Thoracic aorta (tissue), 2 donors: ENCODE measurements around the gene GAS6. TPM values are rescaled to one million over a fixed set of nuclear protein-coding genes. Genes with fewer than 3 reads are reported as not detected.

ENCODE experiments used
- ATAC-seq: fragments of 150-250 bp; one replicate; pipeline ENCODE4 v1.8.0; 2017; ENCODE audit warnings: low read depth; ENCODE audit not compliant: insufficient number of reproducible peaks, low FRiP score
- DNase-seq: peaks from one replicate; pipeline ENCODE4 v3.0.0-alpha.2; 2020; ENCODE audit warnings: low spot score
- H3K27ac ChIP-seq, 2 donors: fragments of 200-600 bp; sonication (generic); 1 replicate in 1 of 2; 2 replicates in 1 of 2; pipeline ENCODE4 v1.5.1; 2016; ENCODE audit warnings: mild to moderate bottlenecking in 2 of 2, moderate library complexity in 2 of 2
- H3K27me3 ChIP-seq: fragments of 200-600 bp; sonication (generic); replicated peaks from 2 replicates; pipeline ENCODE4 v1.6.0; 2016; ENCODE audit warnings: mild to moderate bottlenecking; ENCODE audit not compliant: insufficient read depth
- H3K36me3 ChIP-seq: fragments of 200-600 bp; sonication (generic); one replicate; pipeline ENCODE4 v1.5.1; 2016
- H3K4me1 ChIP-seq, 2 donors: fragments of 200-600 bp; sonication (generic); 1 replicate in 1 of 2; 2 replicates in 1 of 2; pipeline versions ENCODE4 v1.5.1 to v1.6.0; 2016; ENCODE audit warnings: low read depth in 2 of 2, mild to moderate bottlenecking in 1 of 2; ENCODE audit not compliant: control insufficient read depth in 1 of 2
- H3K4me3 ChIP-seq: fragments of 200-600 bp; sonication (generic); 2 replicates; pipeline ENCODE4 v1.5.1; 2016; ENCODE audit warnings: mild to moderate bottlenecking
- H3K9me3 ChIP-seq: fragments of 200-600 bp; sonication (generic); 2 replicates; pipeline ENCODE4 v1.5.1; 2016
- CTCF ChIP-seq: fragments of 200-600 bp; sonication (generic); IDR thresholded peaks from one replicate; pipeline ENCODE4 v1.5.1; 2019; ENCODE audit warnings: antibody characterized with exemption
- total RNA-seq, 2 donors: library from RNA; depleted of rRNA; stranded (reverse); fragments of >200 nt; gene quantifications; one replicate each; pipeline versions ENCODE4 v1.1.0 to v1.2.3, GENCODE V29; 2016

GAS6 gene
- total RNA-seq, 2 donors from 2014 or later: 854 to 1,319 TPM

- no peak for TF ChIP-seq CTCF
- ATAC-seq (no peak), DNase-seq (no peak)
Observed at GRCh38 chr13:113805431-113806103, 58.3 kb downstream of the GAS6 start.

GRCh38 chr13:113804703-113805430 is 59.0 kb downstream of the GAS6 start:
- ATAC-seq (no peak), DNase-seq (no peak)
- TF ChIP-seq CTCF: no peak
- no peak overlapping the region for H3K4me3 ChIP-seq
- no peaks in the 10 kb centered on the region for H3K4me1 ChIP-seq
- H3K27me3 ChIP-seq: no peaks in the 10 kb centered on the region
- peaks cover 4% of the 10 kb centered on the region for H3K9me3 ChIP-seq
- no peak overlapping the region for H3K27ac ChIP-seq
- no peaks in the 10 kb centered on the region for H3K36me3 ChIP-seq

More at GRCh38 chr13:113805431-113806103, 58.3 kb downstream of the GAS6 start:
- H3K4me1 ChIP-seq: no peaks in the 10 kb centered on the region
- H3K27me3 ChIP-seq: no peaks in the 10 kb centered on the region
- no peak overlapping the region for H3K27ac ChIP-seq
- no peaks in the 10 kb centered on the region for H3K36me3 ChIP-seq
- no peak overlapping the region for H3K4me3 ChIP-seq
- H3K9me3 ChIP-seq: peaks cover 4% of the 10 kb centered on the region

GRCh38 chr13:113804017-113804702 is 59.7 kb downstream of the GAS6 start:
- H3K27me3 ChIP-seq: no peaks in the 10 kb centered on the region
- no peak for TF ChIP-seq CTCF
- no peak overlapping the region for H3K27ac ChIP-seq
- DNase-seq: no peak
- no peaks in the 10 kb centered on the region for H3K4me1 ChIP-seq
- peaks cover 4% of the 10 kb centered on the region for H3K9me3 ChIP-seq
- ATAC-seq: no peak
- H3K4me3 ChIP-seq: no peak overlapping the region
- H3K36me3 ChIP-seq: no peaks in the 10 kb centered on the region

- H3K4me3 ChIP-seq: no peak overlapping the region
- TF ChIP-seq CTCF: no peak
- ATAC-seq (no peak), DNase-seq (no peak)
- no peak overlapping the region for H3K27ac ChIP-seq
- H3K27me3 ChIP-seq: no peaks in the 10 kb centered on the region
- peaks cover 2% of the 10 kb centered on the region for H3K9me3 ChIP-seq
- H3K36me3 ChIP-seq: no peaks in the 10 kb centered on the region
- no peaks in the 10 kb centered on the region for H3K4me1 ChIP-seq
Observed at GRCh38 chr13:113803409-113804016, 60.4 kb downstream of the GAS6 start.

- ATAC-seq (no peak), DNase-seq (no peak)
- TF ChIP-seq CTCF: no peak
- H3K27me3 ChIP-seq: no peaks in the 10 kb centered on the region
- no peaks in the 10 kb centered on the region for H3K36me3 ChIP-seq
- no peak overlapping the region for H3K27ac ChIP-seq
- no peak overlapping the region for H3K4me3 ChIP-seq
- H3K9me3 ChIP-seq: no peaks in the 10 kb centered on the region
- no peaks in the 10 kb centered on the region for H3K4me1 ChIP-seq
Observed at GRCh38 chr13:113802761-113803160, 61.1 kb downstream of the GAS6 start.
